NCI-H1694 (cell line): ENCODE measurements around the gene SETD5.
A peak's percentile ranks its signal among the peaks of the same experiment; 100 is the strongest.
"Not testable (repeated sequence)": the region's sequence is repeated elsewhere in the genome, so short reads cannot be mapped to it uniquely, and the experiment has no call there.

Experiments used
- DNase-seq: peaks from one replicate; lab custom pipeline; 2025; lab: John Stamatoyannopoulos, UW

SETD5 gene

GRCh38 chr3:9467451-9467850 is 70.0 kb downstream of the SETD5 start:
- DNase-seq: no peak

- no peak for DNase-seq
Observed at GRCh38 chr3:9468460-9468859, 71.0 kb downstream of the SETD5 start.

- DNase-seq: no peak
Observed at GRCh38 chr3:9469986-9470385, 72.6 kb downstream of the SETD5 start.

GRCh38 chr3:9473496-9474065 is 76.2 kb downstream of the SETD5 start:
- DNase-seq: no peak

- DNase-seq: no peak
Observed at GRCh38 chr3:9474482-9474881, 77.1 kb downstream of the SETD5 start.

GRCh38 chr3:9476935-9477334 is 79.5 kb downstream of the SETD5 start:
- DNase-seq: no peak

- no peak for DNase-seq
Observed at GRCh38 chr3:9480265-9480664, 82.8 kb downstream of the SETD5 start.

GRCh38 chr3:9485248-9485647 is 87.8 kb downstream of the SETD5 start:
- DNase-seq: no peak

- no peak for DNase-seq
Observed at GRCh38 chr3:9491506-9491905, 94.1 kb downstream of the SETD5 start.

GRCh38 chr3:9494036-9494435 is 96.6 kb downstream of the SETD5 start:
- not testable (repeated sequence) for DNase-seq

GRCh38 chr3:9496893-9497292 is 99.5 kb downstream of the SETD5 start:
- DNase-seq: no peak

- no peak for DNase-seq
Observed at GRCh38 chr3:9497821-9498565, 100.6 kb downstream of the SETD5 start.

- DNase-seq: no peak
Observed at GRCh38 chr3:9498781-9499180, 101.4 kb downstream of the SETD5 start.

GRCh38 chr3:9499455-9500107 is 102.2 kb downstream of the SETD5 start:
- no peak for DNase-seq

GRCh38 chr3:9500108-9501050 is 103.0 kb downstream of the SETD5 start:
- DNase-seq: no peak

GRCh38 chr3:9501226-9501625 is 103.8 kb downstream of the SETD5 start:
- no peak for DNase-seq

- peak; percentile 22 for DNase-seq
Observed at GRCh38 chr3:9503283-9503682, 105.9 kb downstream of the SETD5 start.

- no peak for DNase-seq
Observed at GRCh38 chr3:9507586-9508578, 110.5 kb downstream of the SETD5 start.

GRCh38 chr3:9508781-9509180 is 111.4 kb downstream of the SETD5 start:
- DNase-seq: no peak

GRCh38 chr3:9512456-9513045 is 115.1 kb downstream of the SETD5 start:
- no peak for DNase-seq

GRCh38 chr3:9514306-9514705 is 116.9 kb downstream of the SETD5 start:
- DNase-seq: no peak
